ENCODE measurements around the gene COG3.

DNA sequence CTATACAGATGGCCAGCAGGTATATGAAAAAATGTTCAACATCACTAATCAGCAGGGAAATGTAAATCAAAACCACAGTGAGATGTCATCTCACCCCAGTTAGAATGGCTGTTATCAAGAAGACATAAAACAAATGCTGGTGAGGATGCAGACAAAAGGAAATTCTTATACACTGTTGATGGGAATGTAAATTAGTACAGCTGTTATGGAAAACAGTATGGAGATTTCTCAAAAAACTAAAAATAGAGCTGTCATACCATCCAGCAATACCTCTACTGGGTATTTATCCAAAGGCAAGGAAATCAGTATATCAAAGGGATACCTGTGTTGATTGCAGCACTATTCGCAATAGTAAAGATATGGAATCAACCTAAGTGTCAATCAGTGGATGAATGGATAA is 22.9 kb downstream of the COG3 start:
- TF ChIP-seq, protein P1, sequence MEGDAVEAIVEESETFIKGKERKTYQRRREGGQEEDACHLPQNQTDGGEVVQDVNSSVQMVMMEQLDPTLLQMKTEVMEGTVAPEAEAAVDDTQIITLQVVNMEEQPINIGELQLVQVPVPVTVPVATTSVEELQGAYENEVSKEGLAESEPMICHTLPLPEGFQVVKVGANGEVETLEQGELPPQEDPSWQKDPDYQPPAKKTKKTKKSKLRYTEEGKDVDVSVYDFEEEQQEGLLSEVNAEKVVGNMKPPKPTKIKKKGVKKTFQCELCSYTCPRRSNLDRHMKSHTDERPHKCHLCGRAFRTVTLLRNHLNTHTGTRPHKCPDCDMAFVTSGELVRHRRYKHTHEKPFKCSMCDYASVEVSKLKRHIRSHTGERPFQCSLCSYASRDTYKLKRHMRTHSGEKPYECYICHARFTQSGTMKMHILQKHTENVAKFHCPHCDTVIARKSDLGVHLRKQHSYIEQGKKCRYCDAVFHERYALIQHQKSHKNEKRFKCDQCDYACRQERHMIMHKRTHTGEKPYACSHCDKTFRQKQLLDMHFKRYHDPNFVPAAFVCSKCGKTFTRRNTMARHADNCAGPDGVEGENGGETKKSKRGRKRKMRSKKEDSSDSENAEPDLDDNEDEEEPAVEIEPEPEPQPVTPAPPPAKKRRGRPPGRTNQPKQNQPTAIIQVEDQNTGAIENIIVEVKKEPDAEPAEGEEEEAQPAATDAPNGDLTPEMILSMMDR (IDR thresholded peaks at IDR 0.05; ENCODE audit: low read depth, low read length, missing input control) = no peak
- TF ChIP-seq, protein P2, sequence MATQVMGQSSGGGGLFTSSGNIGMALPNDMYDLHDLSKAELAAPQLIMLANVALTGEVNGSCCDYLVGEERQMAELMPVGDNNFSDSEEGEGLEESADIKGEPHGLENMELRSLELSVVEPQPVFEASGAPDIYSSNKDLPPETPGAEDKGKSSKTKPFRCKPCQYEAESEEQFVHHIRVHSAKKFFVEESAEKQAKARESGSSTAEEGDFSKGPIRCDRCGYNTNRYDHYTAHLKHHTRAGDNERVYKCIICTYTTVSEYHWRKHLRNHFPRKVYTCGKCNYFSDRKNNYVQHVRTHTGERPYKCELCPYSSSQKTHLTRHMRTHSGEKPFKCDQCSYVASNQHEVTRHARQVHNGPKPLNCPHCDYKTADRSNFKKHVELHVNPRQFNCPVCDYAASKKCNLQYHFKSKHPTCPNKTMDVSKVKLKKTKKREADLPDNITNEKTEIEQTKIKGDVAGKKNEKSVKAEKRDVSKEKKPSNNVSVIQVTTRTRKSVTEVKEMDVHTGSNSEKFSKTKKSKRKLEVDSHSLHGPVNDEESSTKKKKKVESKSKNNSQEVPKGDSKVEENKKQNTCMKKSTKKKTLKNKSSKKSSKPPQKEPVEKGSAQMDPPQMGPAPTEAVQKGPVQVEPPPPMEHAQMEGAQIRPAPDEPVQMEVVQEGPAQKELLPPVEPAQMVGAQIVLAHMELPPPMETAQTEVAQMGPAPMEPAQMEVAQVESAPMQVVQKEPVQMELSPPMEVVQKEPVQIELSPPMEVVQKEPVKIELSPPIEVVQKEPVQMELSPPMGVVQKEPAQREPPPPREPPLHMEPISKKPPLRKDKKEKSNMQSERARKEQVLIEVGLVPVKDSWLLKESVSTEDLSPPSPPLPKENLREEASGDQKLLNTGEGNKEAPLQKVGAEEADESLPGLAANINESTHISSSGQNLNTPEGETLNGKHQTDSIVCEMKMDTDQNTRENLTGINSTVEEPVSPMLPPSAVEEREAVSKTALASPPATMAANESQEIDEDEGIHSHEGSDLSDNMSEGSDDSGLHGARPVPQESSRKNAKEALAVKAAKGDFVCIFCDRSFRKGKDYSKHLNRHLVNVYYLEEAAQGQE (IDR thresholded peaks at IDR 0.05) = no peak
